22Rv1 (cell line): ENCODE measurements around the gene SHC2.

Source experiments
- H3K27ac ChIP-seq: fragments of 450-650 bp; 2 replicates; pipeline ENCODE4 v1.5.1; 2017
- CTCF ChIP-seq: fragments of 450-650 bp; IDR thresholded peaks from 2 replicates; pipeline ENCODE4 v1.5.1; 2017; ENCODE audit warnings: mild to moderate bottlenecking
- ZFX ChIP-seq: fragments of 450-650 bp; IDR thresholded peaks from 2 replicates; pipeline ENCODE4 v1.6.1; 2017; ENCODE audit warnings: antibody characterized with exemption, borderline replicate concordance

The SHC2 gene

GRCh38 chr19:489418-490196 is 28.8 kb upstream of the SHC2 start:
- no peak for TF ChIP-seq CTCF
- TF ChIP-seq ZFX, result no peak

DNA sequence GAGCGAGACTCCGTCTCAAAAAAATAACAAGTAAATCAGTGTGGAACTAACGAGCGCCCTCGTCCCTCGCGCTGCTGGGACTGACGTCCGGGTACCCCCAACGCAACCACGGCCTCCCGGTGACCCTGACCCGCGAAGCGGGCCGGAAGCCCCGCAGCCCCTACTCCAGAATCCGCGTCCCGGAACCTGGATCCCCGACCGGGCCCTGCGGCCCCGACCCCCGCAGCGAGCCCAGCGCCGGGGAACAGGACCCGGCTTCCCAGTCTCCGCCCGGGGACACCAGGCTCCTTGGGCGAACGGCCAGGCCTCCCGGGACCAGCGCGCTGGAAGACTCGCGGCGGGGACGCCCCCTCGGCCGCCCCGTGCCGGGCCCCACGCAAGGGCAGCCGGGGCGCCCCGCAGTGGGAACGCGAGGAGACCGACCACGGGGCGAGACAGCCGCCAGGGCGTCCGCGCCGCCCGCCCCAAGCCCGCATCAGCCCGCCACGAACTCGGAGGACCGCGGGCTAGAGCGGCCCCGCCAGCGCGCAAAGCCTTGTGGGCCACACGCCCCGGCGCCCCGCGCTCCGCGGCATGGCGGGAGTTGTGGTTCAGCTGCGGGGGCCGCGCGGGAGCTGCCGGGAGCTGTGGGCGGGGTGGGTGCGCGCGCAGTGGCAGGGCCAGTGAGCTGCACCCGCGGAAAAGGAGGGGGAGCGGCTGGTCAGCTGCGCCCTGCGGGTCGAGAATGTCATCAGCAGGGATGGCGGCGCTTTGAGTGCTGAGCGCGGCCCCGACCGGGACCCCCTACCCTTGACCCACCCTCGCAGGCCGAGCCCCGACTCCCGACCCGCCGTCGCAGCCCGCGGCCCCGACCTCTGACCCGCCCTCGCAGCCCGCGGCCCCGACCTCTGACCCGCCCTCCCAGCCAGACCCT is 27.9 kb upstream of the SHC2 start:
- TF ChIP-seq ZFX (no peak), CTCF (no peak)
- peak overlapping the region; percentile 90 for H3K27ac ChIP-seq

More at GRCh38 chr19:489418-490196, 28.8 kb upstream of the SHC2 start:
- peak overlapping the region; percentile 90 for H3K27ac ChIP-seq

GRCh38 chr19:485583-486236 is 24.9 kb upstream of the SHC2 start:
- H3K27ac ChIP-seq, result no peak overlapping the region
- TF ChIP-seq ZFX, result no peak
- TF ChIP-seq CTCF, result no peak

DNA sequence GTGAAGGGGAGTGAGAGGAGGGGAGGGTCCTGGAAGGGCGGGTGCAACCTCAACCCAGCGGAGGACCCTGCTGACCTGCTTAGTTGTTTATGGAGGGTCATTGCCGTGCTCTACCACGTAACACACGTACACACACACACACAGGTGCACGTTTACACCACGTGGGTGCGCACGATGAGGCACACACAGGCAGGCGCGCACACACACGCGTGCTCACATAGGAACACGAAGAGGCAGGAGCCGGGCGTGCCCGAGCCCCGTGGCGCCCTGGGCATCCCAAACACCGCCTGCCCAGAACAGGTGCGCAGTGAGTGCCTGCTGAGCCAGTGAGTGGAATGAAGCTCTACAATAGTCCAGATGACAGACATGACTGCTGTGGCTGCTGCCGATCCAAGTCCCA is 24.2 kb upstream of the SHC2 start:
- TF ChIP-seq ZFX (no peak), CTCF (no peak)
- H3K27ac ChIP-seq, result no peak overlapping the region

GRCh38 chr19:484494-484893 is 23.7 kb upstream of the SHC2 start:
- no peak overlapping the region for H3K27ac ChIP-seq
- TF ChIP-seq CTCF, result no peak

- no peak overlapping the region for H3K27ac ChIP-seq
- TF ChIP-seq CTCF (no peak), ZFX (no peak)
These were observed 22.7 kb upstream of the SHC2 start for GRCh38 chr19:483332-484072.
